SH-SY5Y (cell line): Measurements from ENCODE around the gene FBRS.

Experiments
- GATA2 ChIP-seq: IDR thresholded peaks from 2 replicates; pipeline ENCODE4 v1.6.1; 2011; ENCODE audit warnings: mild to moderate bottlenecking, low read depth, low read length
- GATA3 ChIP-seq: IDR thresholded peaks from 2 replicates; pipeline ENCODE4 v1.6.1; 2011; ENCODE audit warnings: low read depth, mild to moderate bottlenecking, low read length, moderate library complexity

DNA sequence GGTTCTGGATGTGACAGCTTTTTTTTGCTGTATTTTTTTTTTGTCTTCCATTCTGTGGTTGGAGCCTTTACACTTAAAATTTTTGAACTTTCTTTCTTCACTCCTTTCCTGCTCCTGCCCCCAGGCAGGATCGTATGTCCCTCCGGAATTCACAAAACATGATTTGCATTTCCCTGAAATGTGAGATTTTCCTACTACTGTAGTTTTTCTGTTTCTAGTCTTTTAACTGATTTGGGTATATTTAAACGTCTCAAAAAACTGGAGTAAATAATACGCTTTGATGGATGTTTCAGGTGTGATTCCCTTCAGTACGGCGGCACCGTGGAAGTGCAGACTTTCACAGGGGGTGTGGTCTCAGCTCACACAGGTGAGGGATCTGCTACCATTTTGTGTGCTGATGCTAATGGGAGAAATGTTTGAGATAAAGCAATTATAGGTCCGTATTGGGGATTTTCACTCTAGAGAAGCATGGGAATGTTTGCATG is 41.4 kb downstream of the FBRS start:
- TF ChIP-seq GATA2 (no peak), GATA3 (no peak)
